HCT116 (cell line): ENCODE results near the gene CALCB. TPM values are rescaled to one million over a fixed set of nuclear protein-coding genes. Genes with fewer than 3 reads are reported as not detected.
A peak's percentile ranks its signal among the peaks of the same experiment; 100 is the strongest.

Experiments used
- ATAC-seq: fragments of 200-7000 bp; cut with Tn5 transposase; 2 replicates; pipeline ENCODE4 v1.9.1; 2020; ENCODE audit warnings: mild to moderate bottlenecking, moderate library complexity
- BruUV-seq: library from RNA; stranded (reverse); fragments of 400-500 nt; replicated peaks from 2 replicates; lab custom pipeline; 2021; lab: Mats Ljungman, UMichigan
- CTCF ChIA-PET: fragments of 300-600 bp; sonication (Branson Sonifier 250); formaldehyde crosslinking; loops from one replicate; lab custom pipeline; 2021; ENCODE audit warnings: antibody characterized with exemption; lab: Charles Lee
- POLR2A ChIA-PET: fragments of 300-600, 350-600 bp; sonication (Branson Sonifier 250); formaldehyde crosslinking; loops from one replicate; lab custom pipeline; 2021; ENCODE audit warnings: antibody characterized with exemption; lab: Charles Lee
- RAD21 ChIA-PET, 2 experiments: fragments of 300-600 bp; sonication (Branson Sonifier 250); formaldehyde crosslinking; loops; one replicate each; lab custom pipeline; 2023; ENCODE audit warnings: low total read pairs in 2 of 2; ENCODE audit not compliant: uncharacterized antibody in 2 of 2, unreplicated experiment in 2 of 2, low non-redundant PET in 1 of 2; lab: Charles Lee
- DNase-seq: peaks from one replicate; pipeline ENCODE4 v3.0.0-alpha.2; 2010; ENCODE audit warnings: low read depth, low spot score
- H2AFZ ChIP-seq: fragments of 200-600 bp; shearing (Covaris generic), sonication (generic); 2 replicates; pipeline ENCODE4 v1.6.1; 2017; ENCODE audit warnings: low read depth, mixed run types, mixed read lengths, antibody characterized with exemption, low read length; ENCODE audit not compliant: poor library complexity, severe bottlenecking
- H3K27ac ChIP-seq: 2 replicates; pipeline ENCODE4 v1.5.1; 2012; ENCODE audit warnings: low read depth, low read length
- H3K27me3 ChIP-seq: fragments of 200-600 bp; sonication (generic); 2 replicates; pipeline ENCODE4 v1.6.1; 2016; ENCODE audit warnings: mixed run types, low read length, mixed read lengths; ENCODE audit not compliant: insufficient read depth
- H3K36me3 ChIP-seq, 2 experiments: fragments of 200-500 bp in 1 of 2; fragments of 200-600 bp in 1 of 2; sonication (Bioruptor generic) in 1 of 2; sonication (generic) in 1 of 2; 2 replicates each; pipeline versions ENCODE4 v1.5.1 to v1.6.1; 2014 to 2016; ENCODE audit warnings: low read length in 2 of 2, inconsistent platforms in 1 of 2, mixed read lengths in 1 of 2, mixed run types in 1 of 2; ENCODE audit not compliant: insufficient read depth in 2 of 2, control insufficient read depth in 1 of 2
- H3K4me1 ChIP-seq, 2 experiments: fragments of 200-600 bp in 1 of 2; sonication (generic) in 1 of 2; 2 replicates each; pipeline versions ENCODE4 v1.5.1 to v1.6.1; 2012 to 2017; ENCODE audit warnings: low read length in 2 of 2, inconsistent platforms in 1 of 2, mild to moderate bottlenecking in 1 of 2, mixed read lengths in 1 of 2, mixed run types in 1 of 2, moderate library complexity in 1 of 2; ENCODE audit not compliant: insufficient read depth in 2 of 2, control insufficient read depth in 1 of 2
- H3K4me2 ChIP-seq: fragments of 200-600 bp; sonication (generic); 2 replicates; pipeline ENCODE4 v1.6.1; 2017; ENCODE audit warnings: mixed run types, low read length, mixed read lengths
- H3K4me3 ChIP-seq, 2 experiments: fragments of 200-600 bp in 1 of 2; sonication (generic) in 1 of 2; replicated peaks in 1 of 2; 2 replicates each; pipeline ENCODE4 v1.5.1; 2011 to 2016; ENCODE audit warnings: low read length in 2 of 2, control low read depth in 1 of 2, low read depth in 1 of 2, mild to moderate bottlenecking in 1 of 2, mixed read lengths in 1 of 2, mixed run types in 1 of 2
- H3K79me2 ChIP-seq: fragments of 200-600 bp; sonication (generic); 2 replicates; pipeline ENCODE4 v1.6.1; 2017; ENCODE audit warnings: mild to moderate bottlenecking, mixed run types, low read length, moderate library complexity, mixed read lengths; ENCODE audit not compliant: insufficient read depth
- H3K9ac ChIP-seq: fragments of 200-600 bp; sonication (generic); 2 replicates; pipeline ENCODE4 v1.6.1; 2016; ENCODE audit warnings: low read length, mixed read lengths
- H3K9me2 ChIP-seq: fragments of 200-600 bp; sonication (generic), shearing (Covaris generic); 2 replicates; pipeline ENCODE4 v1.6.1; 2017; ENCODE audit warnings: mixed run types, mild to moderate bottlenecking, moderate library complexity; ENCODE audit not compliant: insufficient read depth
- H3K9me3 ChIP-seq, 2 experiments: fragments of 200-500 bp in 1 of 2; fragments of 200-600 bp in 1 of 2; sonication (Bioruptor generic) in 1 of 2; sonication (generic) in 1 of 2; 2 replicates each; pipeline ENCODE4 v1.6.1; 2014 to 2017; ENCODE audit warnings: low read length in 2 of 2, mixed read lengths in 2 of 2, inconsistent platforms in 1 of 2, low read depth in 1 of 2, mild to moderate bottlenecking in 1 of 2, mixed run types in 1 of 2, moderate library complexity in 1 of 2; ENCODE audit not compliant: control insufficient read depth in 1 of 2, insufficient read depth in 1 of 2
- H4K20me1 ChIP-seq: fragments of 200-600 bp; sonication (generic), shearing (Covaris generic); 2 replicates; pipeline ENCODE4 v1.6.1; 2017; ENCODE audit warnings: mixed run types, mild to moderate bottlenecking, moderate library complexity; ENCODE audit not compliant: insufficient read depth
- CBX3 ChIP-seq: IDR thresholded peaks from 2 replicates; pipeline ENCODE4 v1.6.1; 2012; ENCODE audit warnings: low read depth
- EZH2 ChIP-seq: fragments of 200-600 bp; sonication (generic); IDR thresholded peaks from 2 replicates; pipeline ENCODE4 v1.6.1; 2017; ENCODE audit warnings: antibody characterized with exemption, mixed run types
- EZH2phosphoT487 ChIP-seq: fragments of 200-600 bp; IDR thresholded peaks from 2 replicates; pipeline ENCODE4 v1.6.1; 2018; ENCODE audit warnings: antibody characterized with exemption, borderline replicate concordance
- FOSL1 ChIP-seq: IDR thresholded peaks from 2 replicates; pipeline ENCODE4 v1.6.1; 2012; ENCODE audit warnings: low read depth
- JUND ChIP-seq: IDR thresholded peaks from 2 replicates; pipeline ENCODE4 v1.6.1; 2012
- POLR2AphosphoS5 ChIP-seq: IDR thresholded peaks from 2 replicates; pipeline ENCODE4 v1.6.1; 2011; ENCODE audit warnings: mild to moderate bottlenecking, low read depth, low read length, moderate library complexity
- RAD21 ChIP-seq: IDR thresholded peaks from 2 replicates; pipeline ENCODE4 v1.6.1; 2012; ENCODE audit warnings: low read depth, mild to moderate bottlenecking
- SIN3A ChIP-seq: IDR thresholded peaks from 2 replicates; pipeline ENCODE4 v1.6.1; 2012; ENCODE audit warnings: low read depth
- SP1 ChIP-seq: IDR thresholded peaks from 2 replicates; pipeline ENCODE4 v1.6.1; 2012; ENCODE audit warnings: low read depth
- SRF ChIP-seq: IDR thresholded peaks from 2 replicates; pipeline ENCODE4 v1.6.1; 2012; ENCODE audit warnings: low read depth
- TCF7L2 ChIP-seq: IDR thresholded peaks from 2 replicates; pipeline ENCODE4 v1.7.0; 2011; ENCODE audit warnings: borderline replicate concordance, inconsistent platforms; ENCODE audit not compliant: insufficient read depth, insufficient read length; ENCODE audit errors: extremely low read depth
- YY1 ChIP-seq: IDR thresholded peaks from 2 replicates; pipeline ENCODE4 v1.6.1; 2011; ENCODE audit warnings: low read length, low read depth, moderate library complexity, mild to moderate bottlenecking; ENCODE audit not compliant: insufficient replicate concordance; ENCODE audit errors: extremely low read depth
- ZNF274 ChIP-seq: fragments of 200-500 bp; sonication (Bioruptor generic); IDR thresholded peaks from 2 replicates; pipeline ENCODE4 v1.6.1; 2014; ENCODE audit warnings: mild to moderate bottlenecking, low read depth, low read length, inconsistent platforms
- intact Hi-C: fragments of 100-400 bp; cut with micrococcal nuclease; formaldehyde crosslinking; loops from 2 replicates; pipeline ENCODE4 v1.10.0; 2022
- total RNA-seq: library from RNA; stranded (reverse); gene quantifications from one replicate; pipeline ENCODE4 v1.2.1, GENCODE V29; 2021; ENCODE audit not compliant: unreplicated experiment
- TF ChIP-seq, protein P1 (sequence below): IDR thresholded peaks from 2 replicates; pipeline ENCODE4 v1.6.1; 2012
- TF ChIP-seq, protein P2 (sequence below): IDR thresholded peaks from 2 replicates; pipeline ENCODE4 v1.6.1; 2012
- TF ChIP-seq, protein P3 (sequence below): IDR thresholded peaks from 2 replicates; pipeline ENCODE4 v1.6.1; 2012; ENCODE audit warnings: low read depth
- TF ChIP-seq, protein P4 (sequence below), 3 experiments: fragments of 200-600 bp in 1 of 3; sonication (generic) in 1 of 3; IDR thresholded peaks in 2 of 3; conservative IDR thresholded peaks in 1 of 3; 2 replicates each; pipeline ENCODE4 v1.5.1; 2012 to 2017; ENCODE audit warnings: low read depth in 2 of 3, low read length in 2 of 3, antibody characterized with exemption in 1 of 3, borderline replicate concordance in 1 of 3, control low read depth in 1 of 3, mild to moderate bottlenecking in 1 of 3, mixed read lengths in 1 of 3, mixed run types in 1 of 3, moderate library complexity in 1 of 3; ENCODE audit not compliant: insufficient read depth in 1 of 3
- TF ChIP-seq, protein P5 (sequence below): IDR thresholded peaks from 2 replicates; pipeline ENCODE4 v1.6.1; 2011; ENCODE audit warnings: mild to moderate bottlenecking, low read length, moderate library complexity; ENCODE audit not compliant: insufficient replicate concordance; ENCODE audit errors: extremely low read depth

CALCB gene
- total RNA-seq, 1 experiment from 2014 or later: 0.22 TPM

DNA sequence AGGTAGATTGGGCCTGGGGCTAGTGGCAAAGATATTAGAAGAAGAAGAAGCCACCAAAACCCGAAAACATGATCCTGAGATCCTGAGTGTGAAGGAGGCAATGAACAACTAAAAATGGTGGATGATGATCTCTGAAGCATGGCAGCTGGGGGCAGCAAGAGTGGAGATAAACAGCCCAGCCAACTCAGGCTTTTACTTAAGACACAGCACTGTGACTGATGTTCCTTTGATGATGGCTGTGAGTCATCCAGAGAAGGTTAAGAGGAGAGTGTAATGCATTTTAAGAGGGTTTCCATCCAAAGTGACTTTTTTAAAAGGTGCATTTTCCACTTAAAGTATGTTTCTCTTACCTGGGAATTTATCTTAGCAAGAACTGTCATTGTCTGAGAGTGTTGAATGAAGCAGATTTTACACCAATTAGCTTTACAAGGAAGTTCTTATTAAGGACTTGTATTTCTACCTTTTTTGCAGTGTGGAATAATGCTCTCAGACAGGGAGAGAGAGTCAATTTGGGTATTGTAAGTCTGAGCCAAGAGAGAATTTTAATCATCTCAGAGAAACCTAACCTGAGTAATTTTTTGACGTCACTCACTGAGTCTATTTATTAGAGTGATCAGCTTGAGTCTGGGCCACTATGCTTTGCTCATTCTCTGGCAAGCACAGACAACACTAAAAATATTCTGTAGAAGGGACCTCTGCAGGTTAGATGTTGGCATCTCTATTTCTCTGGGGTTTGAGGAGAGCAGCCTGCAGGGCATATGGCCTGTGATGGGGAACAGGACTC is 14.1 kb upstream of the CALCB start:
- H4K20me1 ChIP-seq: no peaks in the 10 kb centered on the region
- H3K36me3 ChIP-seq: no peaks in the 10 kb centered on the region
- no peak overlapping the region for H2AFZ ChIP-seq
- no peak overlapping the region for H3K27ac ChIP-seq
- H3K9ac ChIP-seq: no peak overlapping the region
- H3K4me2 ChIP-seq: no peak overlapping the region
- ChIA-PET POLR2A (interaction anchor here (0.7 kb wide), 1 partner anchor 8 kb away, joined by 4 read pairs; no protein-coding TSS in a partner anchor), CTCF (interaction anchor here (1.2 to 3.3 kb wide), 3 partner anchors 14 to 152 kb away, joined by 3 to 12 read pairs (median 7); partner anchors contain the start of gene CALCB), RAD21 (no interaction called here)
- ATAC-seq (no peak), DNase-seq (no peak)
- intact Hi-C loops: no loop called here
- H3K4me1 ChIP-seq: peaks cover 0 to 7% of the 10 kb centered on the region in 2 experiments; a peak in 2 of 4 replicates
- H3K9me2 ChIP-seq: no peaks in the 10 kb centered on the region
- no peaks in the 10 kb centered on the region for H3K79me2 ChIP-seq
- no TSS peak for BruUV-seq
- no peaks in the 10 kb centered on the region for H3K27me3 ChIP-seq
- H3K4me3 ChIP-seq: no peak overlapping the region
- no peaks in the 10 kb centered on the region for H3K9me3 ChIP-seq
- 0 out of 2 replicates have a peak, but pooled peaks have one; percentile 30 for TF ChIP-seq JUND
- TF ChIP-seq, protein P1, sequence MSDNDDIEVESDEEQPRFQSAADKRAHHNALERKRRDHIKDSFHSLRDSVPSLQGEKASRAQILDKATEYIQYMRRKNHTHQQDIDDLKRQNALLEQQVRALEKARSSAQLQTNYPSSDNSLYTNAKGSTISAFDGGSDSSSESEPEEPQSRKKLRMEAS: 0 out of 2 replicates have a peak, but pooled peaks have one; percentile 14
- peak; percentile 36; the same call in 1 of the 2 replicates for TF ChIP-seq CBX3
- no peak for TF ChIP-seq POLR2AphosphoS5
- TF ChIP-seq YY1: no peak
- no peak for TF ChIP-seq ZNF274
- TF ChIP-seq FOSL1: peak; percentile 45; the same call in 1 of the 2 replicates
- peak; percentile 62 for TF ChIP-seq TCF7L2
- TF ChIP-seq, protein P2, sequence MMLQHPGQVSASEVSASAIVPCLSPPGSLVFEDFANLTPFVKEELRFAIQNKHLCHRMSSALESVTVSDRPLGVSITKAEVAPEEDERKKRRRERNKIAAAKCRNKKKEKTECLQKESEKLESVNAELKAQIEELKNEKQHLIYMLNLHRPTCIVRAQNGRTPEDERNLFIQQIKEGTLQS: no peak
- no peak for TF ChIP-seq EZH2
- no peak for TF ChIP-seq SRF
- TF ChIP-seq SIN3A: no peak
- TF ChIP-seq, protein P3, sequence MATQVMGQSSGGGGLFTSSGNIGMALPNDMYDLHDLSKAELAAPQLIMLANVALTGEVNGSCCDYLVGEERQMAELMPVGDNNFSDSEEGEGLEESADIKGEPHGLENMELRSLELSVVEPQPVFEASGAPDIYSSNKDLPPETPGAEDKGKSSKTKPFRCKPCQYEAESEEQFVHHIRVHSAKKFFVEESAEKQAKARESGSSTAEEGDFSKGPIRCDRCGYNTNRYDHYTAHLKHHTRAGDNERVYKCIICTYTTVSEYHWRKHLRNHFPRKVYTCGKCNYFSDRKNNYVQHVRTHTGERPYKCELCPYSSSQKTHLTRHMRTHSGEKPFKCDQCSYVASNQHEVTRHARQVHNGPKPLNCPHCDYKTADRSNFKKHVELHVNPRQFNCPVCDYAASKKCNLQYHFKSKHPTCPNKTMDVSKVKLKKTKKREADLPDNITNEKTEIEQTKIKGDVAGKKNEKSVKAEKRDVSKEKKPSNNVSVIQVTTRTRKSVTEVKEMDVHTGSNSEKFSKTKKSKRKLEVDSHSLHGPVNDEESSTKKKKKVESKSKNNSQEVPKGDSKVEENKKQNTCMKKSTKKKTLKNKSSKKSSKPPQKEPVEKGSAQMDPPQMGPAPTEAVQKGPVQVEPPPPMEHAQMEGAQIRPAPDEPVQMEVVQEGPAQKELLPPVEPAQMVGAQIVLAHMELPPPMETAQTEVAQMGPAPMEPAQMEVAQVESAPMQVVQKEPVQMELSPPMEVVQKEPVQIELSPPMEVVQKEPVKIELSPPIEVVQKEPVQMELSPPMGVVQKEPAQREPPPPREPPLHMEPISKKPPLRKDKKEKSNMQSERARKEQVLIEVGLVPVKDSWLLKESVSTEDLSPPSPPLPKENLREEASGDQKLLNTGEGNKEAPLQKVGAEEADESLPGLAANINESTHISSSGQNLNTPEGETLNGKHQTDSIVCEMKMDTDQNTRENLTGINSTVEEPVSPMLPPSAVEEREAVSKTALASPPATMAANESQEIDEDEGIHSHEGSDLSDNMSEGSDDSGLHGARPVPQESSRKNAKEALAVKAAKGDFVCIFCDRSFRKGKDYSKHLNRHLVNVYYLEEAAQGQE: no peak
- TF ChIP-seq RAD21: no peak
- TF ChIP-seq, protein P4, sequence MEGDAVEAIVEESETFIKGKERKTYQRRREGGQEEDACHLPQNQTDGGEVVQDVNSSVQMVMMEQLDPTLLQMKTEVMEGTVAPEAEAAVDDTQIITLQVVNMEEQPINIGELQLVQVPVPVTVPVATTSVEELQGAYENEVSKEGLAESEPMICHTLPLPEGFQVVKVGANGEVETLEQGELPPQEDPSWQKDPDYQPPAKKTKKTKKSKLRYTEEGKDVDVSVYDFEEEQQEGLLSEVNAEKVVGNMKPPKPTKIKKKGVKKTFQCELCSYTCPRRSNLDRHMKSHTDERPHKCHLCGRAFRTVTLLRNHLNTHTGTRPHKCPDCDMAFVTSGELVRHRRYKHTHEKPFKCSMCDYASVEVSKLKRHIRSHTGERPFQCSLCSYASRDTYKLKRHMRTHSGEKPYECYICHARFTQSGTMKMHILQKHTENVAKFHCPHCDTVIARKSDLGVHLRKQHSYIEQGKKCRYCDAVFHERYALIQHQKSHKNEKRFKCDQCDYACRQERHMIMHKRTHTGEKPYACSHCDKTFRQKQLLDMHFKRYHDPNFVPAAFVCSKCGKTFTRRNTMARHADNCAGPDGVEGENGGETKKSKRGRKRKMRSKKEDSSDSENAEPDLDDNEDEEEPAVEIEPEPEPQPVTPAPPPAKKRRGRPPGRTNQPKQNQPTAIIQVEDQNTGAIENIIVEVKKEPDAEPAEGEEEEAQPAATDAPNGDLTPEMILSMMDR (IDR thresholded peaks at IDR 0.05 in 2 of 3, conservative IDR thresholded peaks at IDR 0.05 in 1 of 3; ENCODE audit: borderline replicate concordance in 1 of 3, insufficient read depth in 1 of 3, low read depth in 2 of 3, low read length in 2 of 3): no peak
- TF ChIP-seq SP1: no peak
- TF ChIP-seq, protein P5, sequence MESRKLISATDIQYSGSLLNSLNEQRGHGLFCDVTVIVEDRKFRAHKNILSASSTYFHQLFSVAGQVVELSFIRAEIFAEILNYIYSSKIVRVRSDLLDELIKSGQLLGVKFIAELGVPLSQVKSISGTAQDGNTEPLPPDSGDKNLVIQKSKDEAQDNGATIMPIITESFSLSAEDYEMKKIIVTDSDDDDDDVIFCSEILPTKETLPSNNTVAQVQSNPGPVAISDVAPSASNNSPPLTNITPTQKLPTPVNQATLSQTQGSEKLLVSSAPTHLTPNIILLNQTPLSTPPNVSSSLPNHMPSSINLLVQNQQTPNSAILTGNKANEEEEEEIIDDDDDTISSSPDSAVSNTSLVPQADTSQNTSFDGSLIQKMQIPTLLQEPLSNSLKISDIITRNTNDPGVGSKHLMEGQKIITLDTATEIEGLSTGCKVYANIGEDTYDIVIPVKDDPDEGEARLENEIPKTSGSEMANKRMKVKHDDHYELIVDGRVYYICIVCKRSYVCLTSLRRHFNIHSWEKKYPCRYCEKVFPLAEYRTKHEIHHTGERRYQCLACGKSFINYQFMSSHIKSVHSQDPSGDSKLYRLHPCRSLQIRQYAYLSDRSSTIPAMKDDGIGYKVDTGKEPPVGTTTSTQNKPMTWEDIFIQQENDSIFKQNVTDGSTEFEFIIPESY: no peak
- no peak for TF ChIP-seq EZH2phosphoT487
